SW480 (cell line): ENCODE results near the gene F2.
"Not testable (repeated sequence)": the region's sequence is repeated elsewhere in the genome, so short reads cannot be mapped to it uniquely, and the experiment has no call there.

ENCODE experiments used
- DNase-seq: peaks from one replicate; pipeline ENCODE4 v3.0.0-alpha.2; 2016; ENCODE audit warnings: low spot score

Gene F2

DNA sequence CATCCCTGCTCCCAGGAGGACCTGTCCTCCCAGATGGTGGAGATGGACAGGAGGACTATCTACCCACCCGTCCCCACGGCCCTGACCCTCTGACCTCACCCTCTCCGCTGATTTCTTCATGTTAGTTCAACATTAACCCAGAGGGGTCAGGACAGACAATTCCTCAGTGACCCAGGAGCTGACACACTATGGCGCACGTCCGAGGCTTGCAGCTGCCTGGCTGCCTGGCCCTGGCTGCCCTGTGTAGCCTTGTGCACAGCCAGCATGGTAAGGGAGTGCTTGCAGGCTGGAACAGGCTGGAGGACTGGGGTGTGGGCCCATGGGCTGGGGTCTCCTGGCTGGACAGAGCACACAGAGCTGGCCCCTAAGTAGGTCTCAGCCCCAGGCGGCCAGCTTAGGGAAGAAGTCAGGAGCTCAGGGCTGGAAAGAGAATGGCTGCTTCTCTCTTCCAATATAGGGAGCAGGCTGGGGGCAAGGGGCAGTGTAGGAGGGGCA, at the start of gene F2:
Gene F2, plus strand, starts transcription at position 166 of the 495 bp plus-strand sequence. Its CDS starts 23 bp downstream, at position 189.
- no peak for DNase-seq

DNA sequence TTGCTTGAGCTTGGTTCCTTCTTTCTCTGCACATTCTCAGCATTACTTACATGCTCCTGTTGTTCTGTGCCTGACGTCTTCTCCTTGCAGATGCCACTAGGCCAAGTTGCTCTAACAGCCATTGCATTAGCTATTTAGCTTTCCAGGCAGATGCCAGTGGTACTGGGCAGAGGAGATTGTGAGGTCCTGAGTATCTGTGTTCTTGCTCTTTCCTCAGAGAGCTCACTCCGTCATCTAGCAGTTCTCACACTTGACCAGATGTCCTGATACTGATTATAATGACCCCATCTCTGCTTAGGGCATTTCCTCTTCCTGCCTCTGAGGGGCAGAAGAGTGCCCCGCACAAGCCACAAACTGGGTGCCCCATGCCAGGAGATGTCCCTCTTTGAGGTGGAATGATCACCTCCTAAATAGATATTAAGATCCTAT, 49.3 kb upstream of the F2 start:
- DNase-seq = no peak

DNA sequence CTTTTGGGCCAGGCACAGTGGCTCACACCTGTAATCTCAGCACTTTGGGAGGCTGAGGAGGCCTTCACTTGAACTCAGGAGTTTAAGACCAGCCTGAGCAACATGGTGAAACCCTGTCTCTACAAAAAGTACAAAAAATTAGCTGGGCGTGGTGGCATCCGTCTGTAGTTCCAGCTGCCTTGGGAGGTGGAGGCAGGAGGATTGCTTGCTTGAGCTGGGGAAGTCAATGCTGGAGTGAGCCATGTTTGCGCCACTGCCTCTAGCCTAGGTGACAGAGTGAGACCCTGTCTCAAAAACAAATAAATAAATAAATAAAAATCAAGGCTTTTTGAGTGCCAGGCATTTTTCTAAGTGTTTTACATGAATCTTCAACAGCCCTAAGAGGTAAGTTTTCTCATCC, 48.5 kb upstream of the F2 start:
- DNase-seq = not testable (repeated sequence)

DNA sequence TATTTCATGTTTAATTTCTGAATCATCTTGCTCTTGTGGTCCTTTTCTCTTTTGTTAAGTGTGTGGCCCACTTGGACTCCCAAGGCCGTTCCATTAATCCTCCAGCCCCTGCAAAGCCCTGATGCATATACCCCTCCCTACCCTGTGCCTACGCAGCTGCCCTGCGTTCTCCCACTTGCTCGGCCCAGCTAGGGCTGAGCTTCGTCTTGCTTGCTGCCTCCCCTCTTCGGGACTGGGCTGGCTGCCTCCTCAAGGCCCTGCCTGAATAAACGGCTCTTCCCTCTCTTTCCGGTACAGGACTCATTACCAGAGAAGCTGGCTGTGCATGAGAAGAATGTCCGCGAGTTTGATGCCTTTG, 47.1 kb upstream of the F2 start:
- no peak for DNase-seq

DNA sequence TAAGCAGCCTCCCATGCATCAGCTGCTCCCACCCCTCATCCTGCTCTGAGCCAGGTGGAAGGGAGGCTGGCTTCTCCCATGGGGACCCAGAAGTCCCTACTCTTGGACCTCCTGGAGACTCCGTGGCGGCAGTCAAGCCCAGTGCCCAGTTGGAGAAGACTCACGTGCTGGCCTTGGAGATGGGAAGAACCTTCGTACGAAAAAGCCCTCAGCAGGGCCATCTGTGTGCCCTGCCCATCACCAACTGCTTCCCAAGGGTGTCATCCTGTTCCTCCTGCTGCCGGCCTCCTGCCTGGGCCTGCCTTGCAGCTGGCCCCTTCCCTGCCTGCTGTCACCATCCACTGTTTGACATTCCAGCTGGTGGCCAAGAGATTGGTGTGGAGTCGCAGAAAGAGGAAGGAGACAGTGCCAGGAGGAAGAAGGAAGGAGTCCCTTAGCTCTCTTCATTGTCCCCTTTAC, 46.6 kb upstream of the F2 start:
- DNase-seq = no peak

DNA sequence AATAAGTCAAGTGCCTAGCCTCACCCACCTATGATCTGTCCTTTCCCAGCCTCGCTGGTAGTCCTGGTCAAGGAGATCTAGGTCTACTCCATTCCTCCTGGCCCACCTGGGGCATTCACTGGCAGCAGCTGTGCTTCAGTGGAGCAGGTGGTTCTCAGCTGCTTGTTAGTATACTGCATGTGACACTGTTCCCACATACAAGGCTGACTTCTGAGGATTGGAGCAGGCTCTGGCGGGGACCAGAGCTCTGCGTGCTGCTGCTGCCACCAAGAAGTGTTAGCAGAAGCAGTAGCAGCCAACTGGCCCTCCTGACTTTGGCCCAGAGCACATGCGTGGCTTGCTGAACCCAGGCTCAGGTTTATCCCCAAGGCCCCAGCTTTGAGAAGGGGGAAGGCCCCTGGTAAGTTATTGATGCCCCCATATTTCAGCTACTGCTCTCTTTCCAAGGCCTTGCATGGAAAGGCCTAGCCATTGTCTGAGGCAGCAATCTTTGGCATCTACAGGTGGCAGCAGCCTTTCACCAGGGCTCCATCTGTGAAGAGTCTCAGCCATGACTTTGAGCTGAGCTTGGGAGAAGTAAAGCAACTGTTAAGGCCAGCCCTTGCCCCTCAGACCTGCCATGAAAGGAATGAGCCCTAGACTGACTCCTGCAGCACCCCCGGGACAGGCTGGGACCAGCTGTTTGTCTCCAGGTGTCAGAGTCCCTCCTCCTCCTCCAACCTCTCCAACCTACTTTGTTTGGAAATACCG, 45.1 kb upstream of the F2 start:
- DNase-seq = no peak

DNA sequence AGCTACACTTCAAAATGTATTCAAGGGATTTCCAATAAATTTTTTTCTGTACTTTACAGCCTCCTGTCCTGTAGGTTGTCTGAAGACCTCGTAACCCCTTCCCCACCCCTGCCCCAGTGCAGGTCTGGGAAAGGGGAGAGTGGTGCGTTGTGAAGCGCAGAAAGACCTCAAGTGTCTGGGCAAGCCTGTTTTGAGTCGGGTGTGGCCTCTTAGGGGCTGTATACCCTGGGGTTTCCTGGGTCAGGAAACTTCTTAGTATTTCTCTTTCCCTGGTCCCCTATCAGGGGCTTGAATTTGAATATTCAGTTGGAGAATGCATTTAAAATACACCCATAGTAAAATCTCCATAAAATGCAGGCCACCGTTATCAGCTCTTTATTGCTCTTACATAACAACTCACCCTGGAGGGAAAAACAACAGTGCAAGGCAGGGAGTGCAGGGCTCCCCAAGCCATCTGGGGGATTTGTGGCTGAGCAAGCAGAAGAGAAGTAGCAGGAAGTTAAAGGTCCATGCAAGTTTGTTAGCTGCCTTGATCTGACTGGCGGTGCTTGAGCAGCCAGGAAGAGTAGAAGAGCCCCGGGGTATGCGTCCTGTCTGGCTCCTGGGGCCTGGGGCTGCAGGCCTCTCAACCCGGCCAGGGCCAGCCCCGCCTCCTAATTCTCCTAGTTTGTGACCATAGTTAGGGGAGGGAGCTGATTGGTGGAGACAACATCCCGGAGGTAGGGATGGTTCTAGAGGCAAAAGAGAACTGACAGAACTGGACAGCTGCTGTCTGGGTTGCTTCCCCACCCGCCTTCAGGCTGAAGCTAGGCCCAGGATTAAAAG, 44.3 kb upstream of the F2 start:
- no peak for DNase-seq

DNA sequence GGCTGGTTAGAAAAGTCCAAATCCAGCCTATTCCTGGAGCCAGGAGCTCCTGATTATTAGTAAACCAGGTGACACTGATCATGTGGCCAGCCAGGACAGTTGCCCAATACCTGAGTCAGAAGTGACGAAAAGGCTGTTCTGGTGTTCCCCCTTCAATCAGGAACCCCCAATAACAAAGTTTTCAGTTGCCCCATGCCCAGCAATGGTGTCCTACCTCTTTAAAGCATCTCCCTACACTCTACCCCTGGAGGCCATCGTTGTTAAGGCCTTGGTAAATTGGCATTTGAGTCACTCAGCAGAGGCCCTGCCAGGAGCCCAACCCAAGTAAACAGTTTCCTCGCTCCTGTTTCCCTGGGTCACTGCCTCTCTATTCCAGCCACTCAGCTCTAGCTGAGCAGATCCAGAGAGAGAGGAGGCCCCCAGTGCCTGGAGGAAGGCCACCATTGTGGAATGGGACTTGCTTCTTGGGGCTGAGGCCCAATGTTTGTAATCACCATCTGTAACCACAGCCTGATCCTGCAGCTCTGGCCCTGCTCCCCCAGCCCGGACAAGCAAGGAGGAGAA, 43.6 kb upstream of the F2 start:
- no peak for DNase-seq

DNA sequence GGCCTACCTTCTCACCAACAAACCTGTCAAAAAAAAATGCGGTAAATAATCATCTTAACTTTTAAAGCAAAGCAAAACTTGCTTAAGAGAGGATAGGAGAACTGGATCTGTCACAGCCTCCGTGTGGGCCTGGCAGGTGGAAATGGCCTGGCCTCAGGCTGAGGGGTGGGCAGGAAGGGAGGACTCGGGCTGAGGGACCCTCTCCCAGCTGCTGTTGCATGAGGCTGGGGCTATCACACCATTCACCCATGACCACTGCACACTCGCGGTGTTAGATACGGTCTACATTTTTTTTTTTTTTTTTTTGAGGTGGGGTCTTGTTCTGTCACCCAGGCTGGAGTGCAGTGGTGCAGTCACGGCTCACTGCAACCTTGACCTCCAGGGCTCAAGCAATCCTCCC, 43.1 kb upstream of the F2 start:
- no peak for DNase-seq

DNA sequence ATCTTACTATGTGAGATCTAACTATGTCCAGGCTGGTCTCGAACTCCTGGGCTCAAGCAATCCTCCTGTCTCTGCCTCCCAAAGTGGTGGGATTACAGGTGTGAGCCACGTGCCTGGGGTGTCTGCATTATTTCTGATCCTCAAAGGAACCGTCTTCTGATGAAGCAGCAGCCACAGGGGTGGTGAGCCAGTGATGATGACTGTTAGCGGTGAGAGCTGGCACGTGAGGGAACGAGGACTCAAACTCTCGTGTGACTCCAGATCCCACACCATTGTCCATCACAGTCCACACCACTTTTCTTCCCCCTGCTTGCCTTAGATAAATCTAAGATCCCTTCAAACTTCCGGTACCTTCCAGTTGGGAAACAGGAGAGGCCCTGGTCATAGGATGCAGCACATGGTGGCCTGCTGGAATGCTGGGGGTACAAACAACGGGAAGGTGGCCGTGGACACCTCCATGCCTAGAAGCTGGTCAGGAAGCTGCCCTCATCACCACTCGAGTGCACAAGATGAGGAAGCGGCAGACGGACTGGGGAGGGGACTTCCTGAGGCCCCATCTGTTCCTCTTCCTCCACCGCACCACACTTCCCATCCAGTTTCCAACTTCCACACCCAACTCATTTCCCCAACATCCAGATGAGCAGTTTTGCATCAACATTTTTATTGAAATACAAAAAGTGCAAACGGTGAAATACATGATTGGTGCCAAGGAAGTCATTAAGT, 42.4 kb upstream of the F2 start:
- no peak for DNase-seq

DNA sequence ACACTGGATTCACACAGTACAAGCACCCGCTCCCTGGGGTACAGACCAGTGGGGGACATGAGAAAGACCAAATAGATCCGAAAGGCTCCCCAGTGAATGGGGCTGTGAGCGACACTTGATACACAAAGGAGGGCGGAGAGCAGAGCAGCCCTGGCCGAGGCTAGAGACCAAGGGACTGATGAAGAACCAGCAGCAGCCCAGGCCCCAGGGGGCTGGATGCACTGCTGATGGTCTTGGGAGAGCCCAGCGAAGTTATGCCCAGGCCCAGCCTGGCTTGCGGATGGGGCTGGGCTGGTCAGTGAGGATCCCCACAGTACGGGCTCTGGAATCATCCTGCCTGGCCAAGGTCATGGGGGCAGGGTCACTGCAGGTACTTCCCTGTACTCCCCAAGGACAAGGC, 41.8 kb upstream of the F2 start:
- DNase-seq = no peak

DNA sequence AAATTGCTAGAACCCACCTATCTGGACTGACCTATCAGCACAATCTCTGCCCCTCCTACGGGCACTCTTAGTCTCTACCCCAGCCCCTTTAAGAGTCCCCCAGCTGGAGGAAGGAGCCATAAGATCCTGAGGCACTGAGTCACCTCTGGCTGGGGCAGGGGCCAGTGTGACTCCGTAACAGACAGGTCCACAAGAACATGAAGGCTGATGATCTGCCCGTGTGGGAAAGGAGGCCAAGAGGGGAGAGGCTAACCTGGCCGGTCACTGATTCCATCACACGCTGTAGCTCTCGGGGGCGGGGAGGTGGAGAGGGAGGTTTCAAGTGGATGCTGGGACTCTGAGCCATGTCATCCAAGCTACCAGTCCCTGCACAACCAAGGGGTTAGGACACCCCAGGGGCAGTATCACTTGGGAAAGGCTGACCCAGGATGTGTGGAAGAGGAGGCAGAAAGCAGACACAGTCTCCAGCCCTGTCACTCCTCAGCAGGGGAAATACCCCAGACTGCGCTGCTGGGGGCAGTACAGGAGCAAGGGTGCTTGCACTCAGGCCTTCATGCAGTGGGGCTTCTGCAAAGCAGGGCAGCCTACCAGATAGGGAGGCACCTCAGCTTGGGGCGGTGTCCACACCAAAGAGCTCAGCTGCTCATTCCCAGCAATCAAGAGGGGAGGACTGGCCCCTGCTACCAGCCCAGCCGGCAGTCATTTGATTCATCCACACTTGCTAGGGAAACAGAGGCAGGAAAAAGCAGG, 40.8 kb upstream of the F2 start:
- DNase-seq = no peak

DNA sequence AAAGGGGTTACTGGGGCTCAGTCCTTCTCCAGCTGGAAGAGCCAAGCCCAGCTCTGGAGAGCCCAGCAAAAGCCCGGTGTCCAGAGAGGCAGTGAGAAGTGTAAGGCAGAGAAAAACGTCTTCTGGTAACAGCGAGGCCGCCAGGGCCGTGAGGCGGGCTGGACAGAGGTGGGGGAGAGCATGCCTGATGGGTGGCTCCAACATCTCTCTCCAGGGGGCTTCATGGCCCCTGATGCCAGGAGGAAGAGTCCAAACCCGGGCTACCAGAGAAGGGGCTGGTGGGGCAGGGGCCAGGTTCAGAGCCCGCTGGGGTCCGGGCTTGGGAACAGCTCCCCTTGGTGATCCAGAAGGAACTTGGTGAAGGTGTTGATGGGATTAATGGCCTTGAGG, 40.3 kb upstream of the F2 start:
- DNase-seq = no peak

DNA sequence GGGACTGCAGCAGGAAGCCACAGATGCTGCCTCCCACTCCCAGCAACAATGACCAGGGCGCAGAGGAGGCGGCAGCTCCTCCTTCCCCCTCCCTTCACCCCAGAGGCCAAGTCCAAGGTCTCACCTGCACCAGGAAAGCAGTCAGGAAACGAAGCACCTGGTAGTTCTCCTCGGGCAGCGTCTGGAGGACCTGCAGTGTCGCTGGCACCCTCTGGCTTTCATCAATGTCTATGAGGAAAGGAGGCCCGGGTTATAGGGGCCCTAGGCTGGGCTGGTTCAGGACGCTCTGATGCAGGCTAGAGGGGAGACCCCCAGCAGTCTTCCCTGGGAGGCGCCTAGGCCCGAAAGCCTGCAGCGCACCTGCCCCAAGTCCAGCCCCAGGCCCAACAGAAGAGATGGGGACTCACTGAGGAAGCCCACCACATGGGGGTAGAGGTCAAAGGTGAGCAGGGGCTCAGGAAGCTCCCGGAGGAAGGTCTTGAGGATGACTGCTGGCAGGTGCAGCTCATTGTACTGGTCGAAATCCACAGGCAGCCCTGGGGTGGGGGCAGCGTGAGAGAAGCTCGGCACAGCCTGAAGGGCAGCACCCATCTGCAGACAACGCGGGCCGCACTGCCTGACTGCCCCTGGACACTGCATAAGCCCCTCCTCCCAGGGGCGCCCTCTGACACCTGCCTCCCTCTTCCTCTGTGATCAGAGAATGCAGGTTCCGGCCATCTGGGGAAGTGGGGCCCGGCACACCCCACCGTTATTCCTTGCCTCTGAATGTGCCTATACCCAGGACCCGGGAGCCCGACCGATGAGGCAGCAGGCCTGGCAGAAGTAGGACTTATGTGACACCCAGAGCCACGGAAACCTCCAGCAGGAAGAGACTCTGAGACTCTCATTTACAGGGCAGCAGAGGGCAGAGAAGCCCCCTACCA, 39.5 kb upstream of the F2 start:
- no peak for DNase-seq

DNA sequence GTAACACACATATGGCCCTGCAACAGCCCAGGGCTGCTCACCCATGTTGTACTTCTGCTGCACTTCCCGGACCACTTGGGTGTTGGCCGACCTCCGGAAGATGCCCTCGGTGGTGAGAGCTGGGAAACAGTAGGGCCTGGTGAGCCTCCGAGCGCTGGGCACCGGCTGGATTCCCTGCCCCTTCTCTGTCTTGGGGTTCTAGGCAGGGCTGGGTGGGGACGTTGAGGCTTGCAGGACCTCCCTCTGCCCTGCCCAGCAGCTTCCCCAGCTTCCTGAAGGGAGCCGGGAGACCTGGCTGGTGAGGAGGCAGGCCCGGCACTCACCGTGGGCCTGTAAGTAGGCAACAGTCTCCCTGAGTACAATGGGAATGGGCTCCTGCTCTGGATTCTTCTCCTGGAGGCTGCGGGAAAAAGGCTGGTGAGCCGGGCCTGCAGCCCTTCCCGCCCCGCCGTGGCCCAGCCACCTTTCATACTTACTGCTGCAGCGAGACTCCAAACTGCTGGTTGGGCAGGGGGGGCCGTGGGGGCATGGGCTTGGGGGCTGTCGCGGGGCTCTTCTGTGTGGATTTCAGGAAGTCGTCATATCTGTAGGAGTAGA, 38.8 kb upstream of the F2 start:
- DNase-seq = no peak

DNA sequence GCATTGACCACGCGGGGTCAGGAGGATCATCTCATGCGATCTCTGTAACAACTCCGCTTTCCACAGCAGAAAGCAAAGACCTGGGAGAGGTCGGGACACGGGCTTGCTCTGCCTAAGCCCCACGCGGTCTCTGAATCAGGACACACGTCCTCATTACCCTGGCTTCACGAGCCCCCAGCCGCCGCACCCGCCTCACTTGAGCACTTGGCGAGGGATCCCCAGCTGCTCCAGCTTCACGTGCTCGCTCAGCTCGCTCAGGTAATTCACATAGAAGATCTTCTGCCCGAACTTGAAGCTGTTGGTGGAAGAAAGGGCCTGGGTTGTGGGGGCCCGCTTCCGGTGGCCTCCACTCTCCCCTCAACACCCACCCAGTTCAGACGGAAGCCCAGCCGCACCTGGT, 38.2 kb upstream of the F2 start:
- no peak for DNase-seq

DNA sequence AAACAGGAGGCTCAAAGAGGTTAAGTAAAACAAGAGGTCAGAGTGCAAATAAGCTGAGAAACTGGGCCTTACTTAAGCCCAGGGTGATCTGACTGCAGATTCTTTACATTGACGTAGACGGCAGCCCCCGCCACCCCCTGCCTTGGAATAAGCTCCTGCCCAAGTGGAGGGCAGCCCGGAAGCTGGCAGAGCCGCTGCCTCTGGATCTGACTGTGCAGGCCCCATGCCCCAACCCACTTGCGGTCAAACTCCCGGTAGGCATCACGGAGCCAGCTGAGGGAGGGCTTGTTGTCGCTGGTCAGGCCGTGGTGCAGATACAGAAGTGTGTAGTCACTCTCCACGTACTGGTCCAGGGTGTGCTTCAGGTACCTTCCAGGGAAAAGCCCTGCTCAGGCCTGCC, 37.2 kb upstream of the F2 start:
- DNase-seq = no peak

DNA sequence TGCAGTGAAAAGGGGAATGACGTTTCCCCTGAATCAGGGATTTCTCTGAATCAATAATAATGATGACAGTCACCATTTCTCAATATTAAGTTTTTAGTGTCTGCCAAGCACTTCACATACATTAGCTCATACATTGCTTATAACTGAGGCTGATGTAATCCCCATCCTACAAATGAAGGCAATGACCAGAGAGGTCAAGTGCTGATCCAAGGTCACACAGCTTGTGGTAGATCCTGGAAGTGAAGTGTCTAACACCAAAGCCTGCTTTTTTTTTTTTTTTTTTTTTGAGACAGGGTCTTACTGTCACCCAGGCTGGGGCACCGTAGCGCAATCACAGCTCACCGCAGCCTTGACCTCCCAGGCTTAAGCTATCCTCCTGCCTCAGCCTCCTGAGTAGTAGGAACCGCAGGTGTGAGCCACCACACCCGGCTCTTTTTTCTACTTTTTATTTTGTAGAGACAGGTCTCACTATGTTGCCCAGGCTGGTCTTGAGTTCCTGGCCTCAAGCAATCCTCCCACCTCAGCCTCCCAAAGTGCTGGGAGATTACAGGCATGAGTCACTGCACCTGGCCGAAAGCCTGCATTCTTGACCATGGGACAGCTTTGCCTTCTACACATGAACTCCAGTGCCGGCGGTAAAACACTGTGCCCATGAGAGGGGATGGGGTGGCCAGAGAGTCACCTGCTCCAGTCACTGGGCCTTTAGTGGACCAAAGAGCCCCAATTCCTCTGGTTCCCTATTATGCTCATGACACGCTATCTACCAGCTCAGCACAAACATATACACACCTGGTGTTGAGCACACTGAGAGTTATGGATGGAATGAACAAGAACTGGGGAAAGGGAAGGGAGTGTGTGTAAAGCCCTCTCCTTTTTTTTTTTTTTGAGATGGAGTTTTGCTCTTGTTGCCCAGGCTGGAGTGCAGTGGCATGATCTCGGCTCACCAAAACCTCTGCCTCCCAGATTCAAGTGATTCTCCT, 36.0 kb upstream of the F2 start:
- DNase-seq = no peak

DNA sequence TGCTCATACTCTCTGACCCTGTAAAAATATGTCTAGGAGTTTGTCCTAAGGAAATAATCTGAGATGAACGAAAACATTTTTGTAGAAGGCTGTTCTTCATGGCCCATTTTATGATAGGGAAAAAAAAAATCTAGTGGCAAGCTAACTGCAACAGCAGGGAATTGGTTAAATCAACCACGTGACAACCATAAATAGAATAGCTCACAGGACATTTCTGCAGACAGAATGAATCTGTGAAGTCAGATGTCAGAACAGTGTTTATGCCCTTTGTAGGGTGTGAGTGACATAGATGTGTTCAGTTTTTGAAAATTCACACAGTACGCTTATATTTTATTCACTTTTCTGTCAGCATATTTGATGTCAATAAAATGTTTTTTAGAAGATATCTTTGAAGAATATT, 34.6 kb upstream of the F2 start:
- no peak for DNase-seq
